Endothelial cell of umbilical vein (primary cell): ENCODE data around the gene TRAPPC12. TPM values are rescaled to one million over a fixed set of nuclear protein-coding genes. Genes with fewer than 3 reads are reported as not detected.

ENCODE experiments used
- BruUV-seq: library from RNA; stranded (reverse); fragments of 400-500 nt; replicated peaks from 2 replicates; lab custom pipeline; 2021; lab: Mats Ljungman, UMichigan
- CTCF ChIA-PET: fragments of 300-600, 350-600 bp; sonication (Branson Sonifier 250); formaldehyde crosslinking; loops from one replicate; lab custom pipeline; 2021; ENCODE audit warnings: antibody characterized with exemption, inconsistent platforms; lab: Charles Lee
- POLR2A ChIA-PET: fragments of 300-600, 350-600 bp; sonication (Branson Sonifier 250); formaldehyde crosslinking; loops from one replicate; lab custom pipeline; 2021; ENCODE audit warnings: antibody characterized with exemption, inconsistent platforms; lab: Charles Lee
- DNase-seq: peaks from one replicate; pipeline ENCODE4 v3.0.0-alpha.2; 2011; ENCODE audit warnings: low read depth, low spot score
- FAIRE-seq: peaks from 2 replicates; lab custom pipeline; 2011; peaks lifted over from hg19 to GRCh38; lab: Jason Lieb, UNC
- H2AFZ ChIP-seq: 2 replicates; pipeline ENCODE4 v1.6.0; 2012; ENCODE audit warnings: low read depth, low read length, control low read depth, inconsistent platforms
- H3K27ac ChIP-seq: 2 replicates; pipeline ENCODE4 v1.5.1; 2011; ENCODE audit warnings: low read depth, mild to moderate bottlenecking, control low read depth, low read length, moderate library complexity; ENCODE audit not compliant: insufficient read depth
- H3K27me3 ChIP-seq, 2 experiments: 2 replicates each; pipeline versions ENCODE4 v1.6.0 to v1.6.1; 2011; ENCODE audit warnings: low read length in 2 of 2, mixed read lengths in 1 of 2; ENCODE audit not compliant: control insufficient read depth in 2 of 2, insufficient read depth in 2 of 2
- H3K36me3 ChIP-seq, 2 experiments: 2 replicates in 1 of 2; 3 replicates in 1 of 2; pipeline ENCODE4 v1.5.1; 2011; ENCODE audit warnings: low read length in 2 of 2, mild to moderate bottlenecking in 1 of 2, moderate library complexity in 1 of 2; ENCODE audit not compliant: control insufficient read depth in 2 of 2, insufficient read depth in 2 of 2; ENCODE audit errors: extremely low read depth in 1 of 2
- H3K4me1 ChIP-seq: 3 replicates; pipeline ENCODE4 v1.5.1; 2011; ENCODE audit warnings: mild to moderate bottlenecking, low read length; ENCODE audit not compliant: control insufficient read depth, insufficient read depth; ENCODE audit errors: extremely low read depth
- H3K4me2 ChIP-seq: 2 replicates; pipeline ENCODE4 v1.6.1; 2011; ENCODE audit warnings: low read length, control low read depth, mixed read lengths; ENCODE audit not compliant: insufficient read depth
- H3K4me3 ChIP-seq, 3 experiments: fragments of 200-600 bp in 1 of 3; sonication (generic), shearing (Covaris generic) in 1 of 3; replicated peaks in 1 of 3; 2 replicates each; pipeline ENCODE4 v1.5.1; 2011 to 2016; ENCODE audit warnings: control low read depth in 3 of 3, low read length in 3 of 3, mild to moderate bottlenecking in 2 of 3, inconsistent platforms in 1 of 3, low read depth in 1 of 3, moderate library complexity in 1 of 3; ENCODE audit not compliant: insufficient read depth in 1 of 3
- H3K79me2 ChIP-seq: 2 replicates; pipeline ENCODE4 v1.6.0; 2012; ENCODE audit warnings: low read length, inconsistent platforms; ENCODE audit not compliant: control insufficient read depth, insufficient read depth
- H3K9ac ChIP-seq: replicated peaks from 2 replicates; pipeline ENCODE3; 2011; ENCODE audit warnings: low read length, control low read depth; ENCODE audit not compliant: insufficient read depth; ENCODE audit errors: extremely low read depth
- H3K9me1 ChIP-seq: replicated peaks from 3 replicates; pipeline ENCODE4 v1.6.0; 2011; ENCODE audit warnings: mild to moderate bottlenecking, low read length; ENCODE audit not compliant: control insufficient read depth, insufficient read depth; ENCODE audit errors: extremely low read depth
- H3K9me3 ChIP-seq: replicated peaks from 2 replicates; pipeline ENCODE4 v1.5.1; 2012; ENCODE audit warnings: low read length, inconsistent platforms; ENCODE audit not compliant: control insufficient read depth, insufficient read depth
- H4K20me1 ChIP-seq: replicated peaks from 2 replicates; pipeline ENCODE3; 2011; ENCODE audit warnings: mild to moderate bottlenecking, low read length; ENCODE audit not compliant: control insufficient read depth, insufficient read depth; ENCODE audit errors: extremely low read depth
- CTCF ChIP-seq, 2 donors: IDR thresholded peaks; 1 replicate in 1 of 2; 2 replicates in 1 of 2; pipeline ENCODE4 v1.5.1; 2011; ENCODE audit warnings: low read length in 2 of 2, mild to moderate bottlenecking in 2 of 2, moderate library complexity in 2 of 2, control low read depth in 1 of 2, inconsistent platforms in 1 of 2, low read depth in 1 of 2; ENCODE audit not compliant: insufficient read depth in 1 of 2; ENCODE audit errors: extremely low read depth in 1 of 2
- EZH2 ChIP-seq: IDR thresholded peaks from 2 replicates; pipeline ENCODE4 v1.6.1; 2012; ENCODE audit warnings: borderline replicate concordance, low read depth, mild to moderate bottlenecking, moderate library complexity, low read length, inconsistent platforms; ENCODE audit not compliant: severe bottlenecking
- FOS ChIP-seq: IDR thresholded peaks from 2 replicates; pipeline ENCODE4 v1.6.1; 2011; ENCODE audit warnings: mild to moderate bottlenecking, low read length, moderate library complexity, borderline replicate concordance; ENCODE audit not compliant: insufficient read depth
- GATA2 ChIP-seq: IDR thresholded peaks from 2 replicates; pipeline ENCODE4 v1.7.0; 2011; ENCODE audit warnings: low read depth, mild to moderate bottlenecking, moderate library complexity, mixed read lengths, low read length; ENCODE audit not compliant: insufficient read length, insufficient read depth
- JUN ChIP-seq: IDR thresholded peaks from 2 replicates; pipeline ENCODE4 v1.6.1; 2011; ENCODE audit warnings: borderline replicate concordance, low read depth; ENCODE audit not compliant: insufficient read length, insufficient read depth
- MYC ChIP-seq: IDR thresholded peaks from one replicate; pipeline ENCODE4 v1.6.1; 2011; ENCODE audit warnings: mild to moderate bottlenecking, low read depth, low read length
- POLR2A ChIP-seq: IDR thresholded peaks from 2 replicates; pipeline ENCODE4 v1.6.1; 2012; ENCODE audit warnings: low read depth, mild to moderate bottlenecking, control low read depth, low read length
- POLR2AphosphoS5 ChIP-seq: IDR thresholded peaks from 2 replicates; pipeline ENCODE4 v1.6.1; 2012; ENCODE audit warnings: low read depth, mild to moderate bottlenecking, control low read depth, low read length, moderate library complexity; ENCODE audit not compliant: insufficient read depth
- dilution Hi-C: fragments of 300-500 bp; cut with MboI; formaldehyde crosslinking; loops from one replicate; pipeline ENCODE4 v1.15.0; 2019; ENCODE audit warnings: low sequenced_read_pairs; ENCODE audit not compliant: extremely low pct_ligation_motif_present
- intact Hi-C: fragments of 100-400 bp; cut with micrococcal nuclease; formaldehyde crosslinking; loops from one replicate; pipeline ENCODE4 v1.10.0; 2022
- polyA plus RNA-seq, 4 experiments: library from polyadenylated mRNA; depleted of rRNA in 3 of 4; stranded (reverse) in 3 of 4; unstranded in 1 of 4; fragments of >200 nt; gene quantifications; 2 replicates each; pipeline versions ENCODE4 v1.2.1 to v1.2.3, GENCODE V29; 2011 to 2012; ENCODE audit warnings: missing spikeins in 1 of 4
- total RNA-seq: library from RNA; stranded (reverse); gene quantifications from 2 replicates; pipeline ENCODE4 v1.2.3, GENCODE V29; 2021
- TF ChIP-seq, protein P1 (sequence below): IDR thresholded peaks from 2 replicates; pipeline ENCODE4 v1.6.1; 2011; ENCODE audit not compliant: insufficient read depth, insufficient read length

The TRAPPC12 gene
- total and polyA plus RNA-seq, 2 donors (not counting 3 experiments of a cell fraction or from before 2014, with no cell fraction given): 47.5 to 81.5 TPM

GRCh38 chr2:3434654-3435053 is 55.2 kb downstream of the TRAPPC12 start:
- POLR2A ChIA-PET: no interaction called here
- Histone ChIP-seq H3K4me3 (no peak overlapping the region), H3K4me1 (no peaks in the 10 kb centered on the region), H4K20me1 (no peaks in the 10 kb centered on the region), H3K79me2 (no peaks in the 10 kb centered on the region), H3K9ac (no peak overlapping the region), H3K9me1 (no peaks in the 10 kb centered on the region), H3K27me3 (no peaks in the 10 kb centered on the region), H3K27ac (no peak overlapping the region), H3K9me3 (no peaks in the 10 kb centered on the region), H3K36me3 (peaks cover 2 to 4% of the 10 kb centered on the region in 2 experiments), H3K4me2 (no peak overlapping the region), H2AFZ (no peak overlapping the region)
- TF ChIP-seq GATA2: no peak
- TF ChIP-seq, protein P1, sequence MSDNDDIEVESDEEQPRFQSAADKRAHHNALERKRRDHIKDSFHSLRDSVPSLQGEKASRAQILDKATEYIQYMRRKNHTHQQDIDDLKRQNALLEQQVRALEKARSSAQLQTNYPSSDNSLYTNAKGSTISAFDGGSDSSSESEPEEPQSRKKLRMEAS: no peak
- no peak for FAIRE-seq
- dilution Hi-C loops (no loop called here), intact Hi-C loops (no loop called here)
- DNase-seq: no peak
- CTCF ChIA-PET: interaction anchor here (1.9 kb wide), 1 partner anchor 12 kb away, joined by 18 read pairs; no protein-coding TSS in a partner anchor
- BruUV-seq: no TSS peak

- H3K36me3 ChIP-seq: peaks cover 2 to 4% of the 10 kb centered on the region in 2 experiments
- BruUV-seq: no TSS peak
Measured at GRCh38 chr2:3435445-3435844, 56.0 kb downstream of the TRAPPC12 start.

More at GRCh38 chr2:3435445-3435844, 56.0 kb downstream of the TRAPPC12 start:
- DNase-seq: no peak
- Histone ChIP-seq H3K9me1 (no peaks in the 10 kb centered on the region), H2AFZ (no peak overlapping the region), H3K4me3 (no peak overlapping the region), H3K9ac (no peak overlapping the region), H4K20me1 (no peaks in the 10 kb centered on the region), H3K27ac (no peak overlapping the region), H3K79me2 (no peaks in the 10 kb centered on the region), H3K9me3 (no peaks in the 10 kb centered on the region), H3K27me3 (no peaks in the 10 kb centered on the region), H3K4me1 (peaks cover 3% of the 10 kb centered on the region), H3K4me2 (no peak overlapping the region)
- CTCF ChIA-PET: no interaction called here
- TF ChIP-seq CTCF (IDR thresholded peaks at IDR 0.05; ENCODE audit: extremely low read depth in 1 of 2, insufficient read depth in 1 of 2, low read depth in 1 of 2, low read length in 2 of 2): no peak
- no peak for TF ChIP-seq MYC
- TF ChIP-seq POLR2A: no peak
- no peak for TF ChIP-seq JUN
- TF ChIP-seq, protein P1: no peak
- no peak for TF ChIP-seq GATA2
- no peak for TF ChIP-seq FOS
- TF ChIP-seq POLR2AphosphoS5: no peak
- TF ChIP-seq EZH2: no peak
- intact Hi-C loops (no loop called here), dilution Hi-C loops (no loop called here)
- POLR2A ChIA-PET: no interaction called here
- FAIRE-seq: no peak
